Frontal cortex (tissue), 4 donors: ENCODE results near the gene SLC38A7. TPM values are rescaled to one million over a fixed set of nuclear protein-coding genes. Genes with fewer than 3 reads are reported as not detected.
"Not testable (repeated sequence)": the region's sequence is repeated elsewhere in the genome, so short reads cannot be mapped to it uniquely, and the experiment has no call there.

Experiments used
- DNase-seq, 2 donors: peaks; one replicate each; pipeline ENCODE4 v3.0.0; 2012; ENCODE audit warnings: low spot score in 2 of 2
- FAIRE-seq: peaks from 2 replicates; lab custom pipeline; 2012; peaks lifted over from hg19 to GRCh38; lab: Jason Lieb, UNC
- total RNA-seq: library from RNA; depleted of rRNA; stranded (reverse); fragments of >200 nt; gene quantifications from one replicate; pipeline ENCODE4 v1.2.3, GENCODE V29; 2014
- donor health status: control.
- donor health status: control.
- donor health status: control.

The SLC38A7 gene
- total RNA-seq, 1 donor from 2014 or later, result 14.3 TPM

GRCh38 chr16:58638148-58639036 lies 46.2 kb downstream of the SLC38A7 start:
- no peak for DNase-seq
- FAIRE-seq, result no peak

GRCh38 chr16:58637021-58637420 lies 47.5 kb downstream of the SLC38A7 start:
- DNase-seq, FAIRE-seq: not testable (repeated sequence)

GRCh38 chr16:58636466-58636865 lies 48.1 kb downstream of the SLC38A7 start:
- no peak for DNase-seq
- FAIRE-seq, result no peak

- no peak for DNase-seq
- no peak for FAIRE-seq
These were observed 49.1 kb downstream of the SLC38A7 start for GRCh38 chr16:58635502-58635901.

DNA sequence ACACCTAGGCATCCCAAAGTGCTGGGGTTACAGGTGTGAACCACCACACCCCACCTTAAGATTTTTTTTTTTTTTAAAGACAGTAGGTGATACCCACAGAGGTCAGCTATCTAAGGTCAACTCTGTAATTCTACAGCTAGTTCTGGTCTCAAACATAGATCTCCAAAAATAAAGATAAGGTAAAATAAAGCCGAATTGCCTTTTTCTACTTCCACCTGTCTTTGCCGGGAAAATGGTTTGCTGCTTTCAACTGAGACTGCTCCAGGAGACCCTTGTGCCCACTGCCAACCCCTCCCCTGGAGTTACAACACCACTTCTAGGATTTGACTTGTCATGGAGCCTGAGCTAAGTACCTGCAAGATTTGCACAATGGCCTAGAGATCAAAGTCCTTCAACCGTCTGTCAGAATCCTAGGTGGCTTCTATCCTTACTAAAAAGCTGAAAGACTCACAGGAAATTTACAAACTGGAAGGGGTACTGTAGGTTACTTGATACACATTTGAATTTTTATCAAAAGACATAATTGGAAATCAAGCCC lies 50.2 kb downstream of the SLC38A7 start:
- no peak for FAIRE-seq
- no peak for DNase-seq

- DNase-seq (peak; percentile 76 to 84), FAIRE-seq (no peak)
These were observed 54.6 kb downstream of the SLC38A7 start, which contains the start of gene CNOT1 for GRCh38 chr16:58629733-58630640. CNOT1 (minus strand) TSS chr16:58629826; CDS start chr16:58599337, 30,489 bp downstream.

GRCh38 chr16:58628845-58629732 lies 55.5 kb downstream of the SLC38A7 start:
- no peak for FAIRE-seq
- DNase-seq, result no peak

DNA sequence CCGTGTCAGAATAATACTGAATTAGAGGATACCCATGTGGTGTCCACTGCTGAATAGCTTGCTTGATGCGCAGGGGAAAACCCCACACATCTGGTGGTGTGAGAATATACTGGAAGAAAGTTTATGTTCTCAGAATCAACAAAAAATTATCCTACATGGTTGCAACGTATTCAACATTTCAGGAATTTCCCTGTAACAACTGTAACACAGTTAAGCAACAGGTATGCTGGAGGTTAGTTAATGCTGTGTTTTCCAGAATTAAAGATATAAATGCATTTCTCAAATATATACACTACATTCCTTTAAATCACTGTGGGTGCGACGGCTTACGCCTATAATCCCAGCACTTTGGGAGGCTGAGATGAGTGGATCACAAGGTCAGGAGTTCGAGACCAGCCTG lies 60.4 kb downstream of the SLC38A7 start:
- DNase-seq (no peak), FAIRE-seq (no peak)

- FAIRE-seq (no peak), DNase-seq (no peak)
These were observed 64.2 kb downstream of the SLC38A7 start for GRCh38 chr16:58620396-58620795.

DNA sequence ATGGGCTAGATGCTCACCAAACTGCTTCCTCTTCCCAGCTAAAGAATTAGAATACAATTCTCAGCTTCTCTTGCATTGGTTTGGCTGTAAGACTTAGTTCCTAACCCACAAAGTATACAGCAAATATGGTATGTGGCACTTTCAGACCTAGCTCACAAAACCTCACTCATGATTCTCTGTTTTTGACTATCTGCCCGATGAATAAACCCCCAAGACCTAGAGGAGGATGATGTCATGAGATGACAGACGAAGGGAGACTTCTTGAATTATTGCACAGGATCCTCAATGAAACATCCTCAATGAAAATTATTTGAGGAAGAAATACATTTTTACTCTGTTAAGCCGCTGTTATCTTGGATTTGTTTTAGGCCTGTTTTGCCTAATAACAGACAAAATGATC lies 69.3 kb downstream of the SLC38A7 start:
- FAIRE-seq (no peak), DNase-seq (no peak)

Other genes starting within 250 kb of the SLC38A7 start
- gene NDRG4, start 184.6 kb downstream of the SLC38A7 start, total RNA-seq, result 230 TPM
- gene SETD6, start 169.3 kb downstream of the SLC38A7 start, total RNA-seq, result 15.9 TPM
- gene CNOT1, start 54.9 kb downstream of the SLC38A7 start, total RNA-seq, result 87.6 TPM
- 33.8 TPM for gene GOT2, start 49.5 kb upstream of the SLC38A7 start, total RNA-seq